Stimulated activated CD4-positive, alpha-beta T cell treated with anti-CD3 and anti-CD28 coated beads, TNF-alpha, amount 100 ng/mL, for 1 hour (primary cell): Measurements from ENCODE around the gene TMEFF1.
A peak's percentile ranks its signal among the peaks of the same experiment; 100 is the strongest.
"Not testable (repeated sequence)": the region's sequence is repeated elsewhere in the genome, so short reads cannot be mapped to it uniquely, and the experiment has no call there.

ENCODE experiments used
- DNase-seq, 3 donors: peaks; one replicate each; pipeline ENCODE4 v3.0.0-alpha.2; 2020; ENCODE audit warnings: low read depth in 3 of 3, low spot score in 1 of 3

TMEFF1 gene

GRCh38 chr9:100486479-100487176, 13.7 kb downstream of the TMEFF1 start:
- no peak for DNase-seq

- no peak for DNase-seq
These were observed 15.2 kb downstream of the TMEFF1 start for GRCh38 chr9:100488177-100488576.

GRCh38 chr9:100489836-100490235, 16.9 kb downstream of the TMEFF1 start:
- DNase-seq = no peak

GRCh38 chr9:100492952-100493351, 20.0 kb downstream of the TMEFF1 start:
- DNase-seq = no peak

GRCh38 chr9:100498592-100498991, 25.6 kb downstream of the TMEFF1 start:
- DNase-seq = no peak

- no peak for DNase-seq
These were observed 26.5 kb downstream of the TMEFF1 start for GRCh38 chr9:100499460-100499859.

- DNase-seq = no peak
These were observed 26.9 kb downstream of the TMEFF1 start for GRCh38 chr9:100499866-100500265.

GRCh38 chr9:100505564-100506159, 32.7 kb downstream of the TMEFF1 start:
- DNase-seq = peak in 2 of 3 donors; percentile 5 to 53

GRCh38 chr9:100507350-100507749, 34.4 kb downstream of the TMEFF1 start:
- DNase-seq = not testable (repeated sequence)

- no peak for DNase-seq
These were observed 38.3 kb downstream of the TMEFF1 start for GRCh38 chr9:100511205-100511604.

- DNase-seq = no peak
These were observed 42.9 kb downstream of the TMEFF1 start for GRCh38 chr9:100515578-100516494.

GRCh38 chr9:100521282-100521681, 48.3 kb downstream of the TMEFF1 start:
- DNase-seq = no peak

- no peak for DNase-seq
These were observed 52.6 kb downstream of the TMEFF1 start for GRCh38 chr9:100525563-100525962.

- not testable (repeated sequence) for DNase-seq
These were observed 54.3 kb downstream of the TMEFF1 start for GRCh38 chr9:100527180-100527794.

GRCh38 chr9:100534401-100534800, 61.5 kb downstream of the TMEFF1 start:
- no peak for DNase-seq

- no peak for DNase-seq
These were observed 67.4 kb downstream of the TMEFF1 start for GRCh38 chr9:100540327-100540726.

GRCh38 chr9:100549048-100549447, 76.1 kb downstream of the TMEFF1 start:
- no peak for DNase-seq

GRCh38 chr9:100554935-100555401, 82.0 kb downstream of the TMEFF1 start:
- no peak for DNase-seq

- DNase-seq = no peak
These were observed 82.5 kb downstream of the TMEFF1 start for GRCh38 chr9:100555471-100555870.

- no peak for DNase-seq
These were observed 84.1 kb downstream of the TMEFF1 start for GRCh38 chr9:100557053-100557452.

- no peak for DNase-seq
These were observed 88.3 kb downstream of the TMEFF1 start for GRCh38 chr9:100561256-100561655.
